H1 (cell line): ENCODE results near the gene RAB3IL1. TPM values are rescaled to one million over a fixed set of nuclear protein-coding genes. Genes with fewer than 3 reads are reported as not detected.

ENCODE experiments used
- ASH2L ChIP-seq: fragments of 200-600, 300-600 bp; sonication (generic); IDR thresholded peaks from one replicate; pipeline ENCODE4 v1.7.1; 2017; ENCODE audit warnings: low read length
- KDM5A ChIP-seq: fragments of 200-600 bp; IDR thresholded peaks from 2 replicates; pipeline ENCODE4 v1.7.1; 2012; ENCODE audit warnings: mild to moderate bottlenecking, low read length, inconsistent platforms, mixed read lengths
- POLR2AphosphoS5 ChIP-seq: IDR thresholded peaks from 2 replicates; pipeline ENCODE4 v1.6.1; 2011; ENCODE audit warnings: low read depth, low read length
- RFX5 ChIP-seq: IDR thresholded peaks from 2 replicates; pipeline ENCODE4 v1.6.1; 2011; ENCODE audit warnings: low read depth, low read length, improper control_type of control experiment, borderline replicate concordance
- RNF2 ChIP-seq: fragments of 200-900, 300-1000 bp; sonication (generic); IDR thresholded peaks from 2 replicates; pipeline ENCODE4 v1.7.1; 2016; ENCODE audit warnings: borderline replicate concordance, low read depth, mild to moderate bottlenecking, antibody characterized with exemption, low read length; ENCODE audit not compliant: poor library complexity, severe bottlenecking; ENCODE audit errors: missing control alignments
- SP2 ChIP-seq: IDR thresholded peaks from 2 replicates; pipeline ENCODE4 v1.6.1; 2012; ENCODE audit warnings: mild to moderate bottlenecking, low read length, inconsistent platforms
- TAF1 ChIP-seq: IDR thresholded peaks from 2 replicates; pipeline ENCODE4 v1.6.1; 2011; ENCODE audit warnings: mild to moderate bottlenecking, low read depth, low read length
- TAF7 ChIP-seq: optimal IDR thresholded peaks from 2 replicates; pipeline ENCODE3; 2011; ENCODE audit warnings: low read depth, mild to moderate bottlenecking, inconsistent platforms, low read length, moderate library complexity, borderline replicate concordance
- polyA plus RNA-seq, 7 experiments: library from polyadenylated mRNA; depleted of rRNA in 3 of 7; stranded (reverse) in 5 of 7; unstranded in 2 of 7; fragments of >200 nt in 5 of 7; fragments of 200-250 nt in 2 of 7; gene quantifications; 1 replicate in 5 of 7; 2 replicates in 1 of 7; 4 replicates in 1 of 7; pipeline versions ENCODE4 v1.2.1 to v1.2.3, GENCODE V29; 2011 to 2013; ENCODE audit warnings: missing spikeins in 2 of 7, mixed read lengths in 2 of 7
- total RNA-seq: library from RNA; stranded (reverse); fragmentation: NEBNext Ultra II Directional; extraction: Animal tissue kit (Norgen Biotek cat#: 25700); gene quantifications from 2 replicates; pipeline ENCODE4 v1.2.1, GENCODE V29; 2021

RAB3IL1 gene
- total and polyA plus RNA-seq, 2 of the 8 experiments (the other 6 are each of a cell fraction or from before 2014, with no cell fraction given) = 6.8 to 7.9 TPM

DNA sequence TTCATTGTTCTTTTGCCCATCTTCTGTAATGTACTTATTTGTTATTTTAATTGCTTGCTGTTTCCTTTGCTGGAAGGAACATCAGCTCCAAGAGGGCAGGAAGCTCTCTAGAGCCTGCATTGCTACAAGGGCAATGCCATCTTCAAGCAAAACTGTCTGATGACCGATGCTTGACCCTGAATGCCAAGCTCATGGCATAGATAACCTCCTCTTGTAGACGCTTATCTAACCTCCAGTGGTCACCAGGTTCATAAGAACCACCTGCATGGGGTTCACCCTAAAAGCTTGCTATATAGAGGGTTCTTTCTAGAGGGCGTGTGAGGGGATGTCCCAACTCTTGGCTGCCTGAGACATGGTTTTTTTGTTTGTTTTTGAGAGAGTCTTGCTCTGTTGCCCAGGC, 42.5 kb downstream of the RAB3IL1 start (continued):
- no peak for TF ChIP-seq KDM5A
- no peak for TF ChIP-seq RNF2
- TF ChIP-seq POLR2AphosphoS5 = no peak
- TF ChIP-seq RFX5 = no peak
- TF ChIP-seq ASH2L = no peak
- TF ChIP-seq TAF7 = no peak
- TF ChIP-seq SP2 = no peak
- TF ChIP-seq TAF1 = no peak
